Activated T-helper 17 cell treated with anti-CD3 and anti-CD28 coated beads, Interleukin-2, amount 50 U/mL, for 72 hours (primary cell): ENCODE results near the gene SYT12. TPM values are rescaled to one million over a fixed set of nuclear protein-coding genes. Genes with fewer than 3 reads are reported as not detected.

Experiments used
- ATAC-seq: fragments of 150-1000 bp; cut with Tn5 transposase; replicated peaks from 2 replicates; pipeline ENCODE4 v1.10.0; 2021; ENCODE audit warnings: mild to moderate bottlenecking, moderate library complexity
- H3K27ac Mint-ChIP-seq: one replicate; pipeline ENCODE4 v1.8.0; 2022; ENCODE audit warnings: mixed read lengths
- H3K27me3 Mint-ChIP-seq: one replicate; pipeline ENCODE4 v1.8.0; 2022; ENCODE audit warnings: mixed read lengths
- H3K36me3 Mint-ChIP-seq: one replicate; pipeline ENCODE4 v1.8.0; 2022; ENCODE audit warnings: low read depth, mild to moderate bottlenecking, mixed read lengths
- H3K4me1 Mint-ChIP-seq: one replicate; pipeline ENCODE4 v1.8.0; 2022; ENCODE audit warnings: mixed read lengths
- H3K4me3 Mint-ChIP-seq: one replicate; pipeline ENCODE4 v1.8.0; 2022; ENCODE audit warnings: mild to moderate bottlenecking, mixed read lengths
- H3K9me3 Mint-ChIP-seq: one replicate; pipeline ENCODE4 v1.8.0; 2022; ENCODE audit warnings: mixed read lengths
- total RNA-seq, 2 donors: library from RNA; stranded (reverse); gene quantifications; one replicate each; pipeline ENCODE4 v1.2.3, GENCODE V29; 2022

The SYT12 gene, protein sequence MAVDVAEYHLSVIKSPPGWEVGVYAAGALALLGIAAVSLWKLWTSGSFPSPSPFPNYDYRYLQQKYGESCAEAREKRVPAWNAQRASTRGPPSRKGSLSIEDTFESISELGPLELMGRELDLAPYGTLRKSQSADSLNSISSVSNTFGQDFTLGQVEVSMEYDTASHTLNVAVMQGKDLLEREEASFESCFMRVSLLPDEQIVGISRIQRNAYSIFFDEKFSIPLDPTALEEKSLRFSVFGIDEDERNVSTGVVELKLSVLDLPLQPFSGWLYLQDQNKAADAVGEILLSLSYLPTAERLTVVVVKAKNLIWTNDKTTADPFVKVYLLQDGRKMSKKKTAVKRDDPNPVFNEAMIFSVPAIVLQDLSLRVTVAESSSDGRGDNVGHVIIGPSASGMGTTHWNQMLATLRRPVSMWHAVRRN
- under 1 TPM in 1 of 2 donors, not detected in 1; 0.08 TPM for total RNA-seq

DNA sequence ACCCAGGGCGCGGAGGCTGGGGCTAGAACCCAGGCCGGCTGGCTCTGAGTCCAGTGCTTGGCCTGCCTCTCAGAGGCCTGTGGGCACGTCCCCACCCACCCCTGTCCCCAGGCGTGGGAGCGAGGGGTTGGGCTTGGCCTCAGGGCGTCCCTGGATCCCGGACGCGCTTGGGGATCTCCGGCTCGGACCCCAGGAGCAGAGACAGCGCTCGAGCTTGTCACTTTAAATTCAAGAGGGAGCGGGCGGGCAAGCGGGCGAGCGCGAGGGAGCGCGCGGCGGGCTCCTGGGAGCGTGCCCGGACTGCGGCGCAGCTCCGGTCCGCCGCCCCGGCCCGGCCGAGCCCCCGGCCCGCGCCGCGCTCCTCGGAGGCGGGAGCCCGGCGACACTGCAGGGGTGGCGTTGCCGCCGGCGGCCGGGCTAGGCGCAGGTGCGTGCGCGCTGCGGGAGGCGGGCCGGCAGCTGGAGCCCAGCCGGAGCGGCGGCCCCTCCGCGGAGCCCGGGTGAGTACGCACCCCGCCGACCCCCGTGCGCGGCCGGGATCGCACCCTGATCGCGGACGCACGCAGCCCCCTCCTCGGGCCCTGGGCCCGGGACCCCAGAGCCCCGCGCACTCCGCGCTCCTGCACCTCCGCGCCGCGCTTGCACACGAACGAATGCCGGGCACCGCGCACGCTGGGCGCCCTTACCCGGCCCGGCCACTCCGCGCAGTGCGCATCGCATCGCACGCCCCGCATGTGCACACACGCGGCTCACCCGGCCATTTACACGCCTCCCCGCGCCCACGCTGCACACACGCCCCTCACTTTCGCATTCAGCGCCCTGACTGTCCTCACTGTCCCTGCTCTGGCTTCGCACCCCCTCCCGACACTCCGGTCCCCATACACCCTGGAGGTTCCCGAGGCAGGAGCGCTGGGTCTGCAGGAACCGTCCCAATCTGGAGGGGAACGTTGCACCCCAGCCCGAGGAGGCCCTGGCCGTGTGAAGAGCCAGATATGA, at the start of gene SYT12:
Gene SYT12, plus strand, starts transcription at position 174 of the 996 bp plus-strand sequence. CDS start 7,011 bp downstream, outside the sequence.
- Mint-ChIP-seq H3K36me3 (no peaks in the 10 kb centered on the region), H3K27me3 (peaks cover 18% of the 10 kb centered on the region), H3K4me1 (peaks cover 20% of the 10 kb centered on the region), H3K9me3 (peaks cover 3% of the 10 kb centered on the region), H3K4me3 (peak within 1 kb of the TSS; percentile 67), H3K27ac (no peak within 1 kb of the TSS)
- no peak for ATAC-seq

DNA sequence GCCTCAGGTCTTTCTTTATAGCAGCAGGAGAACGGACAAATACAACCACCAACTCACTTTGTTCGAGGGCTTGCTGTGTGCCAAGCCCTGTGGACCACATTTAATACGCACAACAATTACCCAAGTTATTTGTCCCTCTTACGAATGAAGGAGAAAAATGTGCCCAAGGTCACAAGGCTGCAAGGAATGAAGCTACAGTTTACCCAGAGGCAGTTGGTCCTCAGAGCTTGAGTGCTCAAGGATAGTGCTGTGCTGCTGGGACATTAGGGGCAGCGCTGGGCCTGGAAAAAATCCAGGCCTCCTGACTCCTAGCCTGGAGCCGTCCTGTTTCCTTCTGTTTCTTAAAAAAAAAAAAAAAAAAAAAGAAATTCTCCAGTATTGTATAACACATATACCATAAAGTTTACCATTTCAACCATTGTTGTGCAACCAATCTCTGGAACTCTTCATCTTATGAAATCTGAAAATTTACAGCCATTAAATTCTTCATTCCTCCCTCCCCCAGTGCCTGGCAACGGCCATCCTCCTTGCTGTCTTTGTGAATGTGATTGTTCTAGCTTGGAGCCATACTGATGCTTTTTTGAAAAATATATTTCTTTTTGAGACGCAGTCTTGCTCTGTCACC, 48.9 kb upstream of the SYT12 start:
- peaks cover 11% of the 10 kb centered on the region for H3K27me3 Mint-ChIP-seq
- no peaks in the 10 kb centered on the region for H3K36me3 Mint-ChIP-seq
- no peak overlapping the region for H3K27ac Mint-ChIP-seq
- peaks cover 11% of the 10 kb centered on the region for H3K4me1 Mint-ChIP-seq
- no peak overlapping the region for H3K4me3 Mint-ChIP-seq
- ATAC-seq: no peak
- no peaks in the 10 kb centered on the region for H3K9me3 Mint-ChIP-seq

DNA sequence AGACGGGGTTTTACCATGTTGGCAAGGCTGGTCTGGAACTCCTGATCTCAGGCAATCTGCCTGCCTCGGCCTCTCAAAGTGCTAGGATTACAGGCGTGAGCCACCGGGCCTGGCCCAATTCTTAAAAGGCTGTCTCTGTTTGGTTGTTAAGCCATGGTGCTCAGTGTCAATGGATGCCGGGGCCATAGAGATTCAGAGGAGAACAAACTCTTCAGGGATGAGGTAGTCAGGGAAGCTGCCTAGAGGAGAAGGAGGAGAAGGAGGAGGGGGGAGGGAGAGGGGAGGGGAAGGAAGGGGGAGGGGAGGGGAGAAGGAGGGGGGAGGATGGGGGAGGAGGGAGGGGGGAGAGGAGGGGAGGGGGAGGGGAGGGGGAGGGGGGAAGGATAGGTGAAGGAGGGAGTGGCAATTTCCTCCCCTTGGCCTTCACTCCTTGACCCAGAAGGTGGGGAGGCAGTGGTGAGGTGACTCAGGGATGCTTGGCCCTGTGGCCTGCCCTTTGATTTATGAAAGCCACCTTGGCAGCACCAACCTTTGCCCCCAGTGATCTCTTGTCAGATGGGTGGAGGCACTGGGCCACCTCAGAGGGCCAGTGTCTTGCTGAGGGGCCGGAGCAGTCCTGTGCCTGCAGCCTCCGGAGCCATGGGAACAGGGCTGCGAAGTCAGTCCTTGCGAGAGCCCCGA, 48.1 kb upstream of the SYT12 start, which contains the start of gene C11orf86:
Gene C11orf86, plus strand, starts transcription at position 581 of the 681 bp plus-strand sequence. Its CDS starts 59 bp downstream, at position 640.
- H3K27ac Mint-ChIP-seq: peak within 1 kb of the TSS; percentile 63
- peaks cover 11% of the 10 kb centered on the region for H3K4me1 Mint-ChIP-seq
- ATAC-seq: no peak
- peaks cover 11% of the 10 kb centered on the region for H3K27me3 Mint-ChIP-seq
- H3K9me3 Mint-ChIP-seq: no peaks in the 10 kb centered on the region
- H3K36me3 Mint-ChIP-seq: no peaks in the 10 kb centered on the region
- no peak within 1 kb of the TSS for H3K4me3 Mint-ChIP-seq

DNA sequence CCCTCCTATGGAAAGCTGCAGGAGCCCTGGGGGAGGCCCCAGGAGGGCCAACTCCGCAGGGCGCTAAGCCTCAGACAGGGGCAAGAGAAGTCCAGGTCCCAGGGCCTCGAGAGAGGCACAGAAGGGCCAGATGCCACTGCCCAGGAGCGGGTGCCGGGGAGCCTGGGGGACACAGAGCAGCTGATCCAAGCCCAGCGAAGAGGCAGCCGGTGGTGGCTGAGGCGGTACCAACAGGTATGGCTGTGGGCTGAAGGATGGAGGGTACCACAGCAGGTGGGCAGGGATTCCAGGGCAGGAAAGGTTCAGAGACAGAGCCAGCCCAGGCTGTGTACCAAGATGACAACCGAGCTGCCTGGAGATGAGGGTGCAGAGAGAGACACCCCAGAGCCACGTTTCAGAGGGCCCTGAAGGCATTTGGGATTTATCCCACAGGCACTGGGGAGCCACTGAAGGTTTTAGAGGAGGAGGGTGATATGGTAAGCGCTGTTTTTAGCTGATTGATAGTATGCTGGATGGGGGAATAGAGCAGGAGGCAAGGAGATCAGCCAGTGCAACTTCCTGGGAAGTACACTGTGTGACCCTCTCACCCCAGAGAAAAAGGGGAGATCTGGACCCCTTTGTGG, 47.4 kb upstream of the SYT12 start:
- H3K36me3 Mint-ChIP-seq: no peaks in the 10 kb centered on the region
- peaks cover 11% of the 10 kb centered on the region for H3K27me3 Mint-ChIP-seq
- H3K4me3 Mint-ChIP-seq: no peak overlapping the region
- no peak for ATAC-seq
- H3K27ac Mint-ChIP-seq: peak overlapping the region; percentile 63
- no peaks in the 10 kb centered on the region for H3K9me3 Mint-ChIP-seq
- H3K4me1 Mint-ChIP-seq: peaks cover 6% of the 10 kb centered on the region

DNA sequence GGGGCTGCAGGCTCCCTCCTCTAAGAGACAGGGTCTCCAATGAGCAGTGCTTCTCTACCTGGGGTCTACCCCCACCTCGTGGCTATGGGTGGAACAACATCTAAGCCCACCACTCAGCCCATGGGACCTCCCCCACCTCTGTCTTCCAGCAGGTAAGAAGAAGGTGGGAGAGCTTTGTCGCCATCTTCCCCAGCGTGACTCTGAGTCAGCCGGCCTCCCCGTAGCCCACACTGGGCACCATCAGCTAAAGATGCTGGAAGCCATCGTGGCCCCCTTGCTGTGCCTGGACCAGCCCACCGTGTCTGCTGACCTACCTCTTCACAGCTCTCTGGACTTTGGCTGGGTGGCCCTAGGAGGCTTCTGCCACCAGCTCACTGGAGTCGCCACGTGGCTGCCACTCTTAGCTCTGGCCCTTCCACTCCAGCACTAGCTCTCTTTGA, 46.9 kb upstream of the SYT12 start:
- Mint-ChIP-seq H3K36me3 (no peaks in the 10 kb centered on the region), H3K27ac (peak overlapping the region; percentile 63), H3K4me3 (no peak overlapping the region), H3K4me1 (peaks cover under 1% of the 10 kb centered on the region), H3K9me3 (no peaks in the 10 kb centered on the region), H3K27me3 (peaks cover 11% of the 10 kb centered on the region)
- no peak for ATAC-seq

DNA sequence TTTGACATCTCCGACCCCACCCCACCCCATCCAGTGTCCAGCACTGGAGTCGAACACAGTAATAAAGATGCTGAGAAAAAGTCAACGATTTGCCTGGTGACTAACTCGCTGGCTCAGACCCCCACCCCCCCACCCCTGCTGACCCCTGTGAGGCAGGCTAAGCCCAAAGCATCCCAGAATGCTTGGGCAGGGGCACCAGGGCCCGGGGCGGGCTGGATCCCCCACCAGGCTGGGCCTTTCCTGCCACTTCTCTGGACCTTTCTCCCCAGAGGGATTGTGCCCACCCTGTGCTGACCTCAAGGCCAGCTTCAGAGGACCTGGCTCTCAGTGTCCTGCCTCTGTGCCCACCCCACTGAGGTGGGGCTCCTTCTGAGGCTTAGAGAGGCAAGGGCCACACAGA, 46.0 kb upstream of the SYT12 start:
- no peak overlapping the region for H3K4me3 Mint-ChIP-seq
- H3K9me3 Mint-ChIP-seq: no peaks in the 10 kb centered on the region

DNA sequence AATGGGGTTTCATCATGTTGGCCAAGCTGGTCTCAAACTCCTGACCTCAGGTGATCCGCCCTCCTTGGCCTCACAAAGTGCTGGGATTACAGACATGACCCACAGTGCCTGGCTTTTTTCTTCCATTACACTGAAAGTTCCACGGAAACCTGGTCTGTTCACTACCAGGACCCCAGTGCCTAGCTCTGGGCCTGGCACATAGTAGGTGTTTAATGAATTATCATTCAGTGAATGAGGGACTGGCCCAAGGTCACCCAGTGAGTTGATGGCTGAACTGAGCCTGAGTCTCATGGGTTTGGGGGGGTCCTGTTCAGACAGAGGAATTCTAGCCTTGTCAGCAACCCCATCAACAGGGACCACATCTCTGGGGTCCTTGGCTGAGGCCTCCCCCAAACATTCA, 44.7 kb upstream of the SYT12 start:
- Mint-ChIP-seq H3K9me3 (no peaks in the 10 kb centered on the region), H3K36me3 (no peaks in the 10 kb centered on the region), H3K4me1 (no peaks in the 10 kb centered on the region), H3K4me3 (no peak overlapping the region), H3K27me3 (peaks cover 8% of the 10 kb centered on the region), H3K27ac (no peak overlapping the region)
- ATAC-seq: no peak

More for the DNA sequence above, 46.0 kb upstream of the SYT12 start:
- H3K27me3 Mint-ChIP-seq: peaks cover 8% of the 10 kb centered on the region
- H3K36me3 Mint-ChIP-seq: no peaks in the 10 kb centered on the region
- H3K4me1 Mint-ChIP-seq: no peaks in the 10 kb centered on the region
- H3K27ac Mint-ChIP-seq: no peak overlapping the region
- no peak for ATAC-seq

DNA sequence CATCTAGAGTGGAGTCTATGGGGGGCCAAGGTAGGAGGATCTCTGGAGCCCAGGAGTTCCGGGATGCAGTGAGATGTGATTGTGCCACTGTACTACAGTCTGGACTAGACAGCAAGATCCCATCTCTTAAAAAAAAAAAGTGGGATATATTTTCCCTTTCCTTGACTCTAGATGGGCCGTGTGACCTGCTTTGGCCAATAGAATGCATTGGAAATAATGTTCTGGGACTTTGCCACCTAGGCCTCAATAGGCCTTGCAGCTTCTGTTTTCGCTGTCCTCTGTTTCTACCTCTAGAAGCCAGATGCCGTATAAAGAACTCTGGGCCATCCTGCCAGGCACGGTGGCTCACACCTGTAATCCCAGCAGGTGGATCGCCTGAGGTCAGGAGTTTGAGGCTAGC, 44.2 kb upstream of the SYT12 start:
- Mint-ChIP-seq H3K27me3 (peaks cover 8% of the 10 kb centered on the region), H3K4me3 (no peak overlapping the region), H3K27ac (no peak overlapping the region), H3K4me1 (no peaks in the 10 kb centered on the region), H3K36me3 (no peaks in the 10 kb centered on the region), H3K9me3 (no peaks in the 10 kb centered on the region)
- ATAC-seq: no peak

DNA sequence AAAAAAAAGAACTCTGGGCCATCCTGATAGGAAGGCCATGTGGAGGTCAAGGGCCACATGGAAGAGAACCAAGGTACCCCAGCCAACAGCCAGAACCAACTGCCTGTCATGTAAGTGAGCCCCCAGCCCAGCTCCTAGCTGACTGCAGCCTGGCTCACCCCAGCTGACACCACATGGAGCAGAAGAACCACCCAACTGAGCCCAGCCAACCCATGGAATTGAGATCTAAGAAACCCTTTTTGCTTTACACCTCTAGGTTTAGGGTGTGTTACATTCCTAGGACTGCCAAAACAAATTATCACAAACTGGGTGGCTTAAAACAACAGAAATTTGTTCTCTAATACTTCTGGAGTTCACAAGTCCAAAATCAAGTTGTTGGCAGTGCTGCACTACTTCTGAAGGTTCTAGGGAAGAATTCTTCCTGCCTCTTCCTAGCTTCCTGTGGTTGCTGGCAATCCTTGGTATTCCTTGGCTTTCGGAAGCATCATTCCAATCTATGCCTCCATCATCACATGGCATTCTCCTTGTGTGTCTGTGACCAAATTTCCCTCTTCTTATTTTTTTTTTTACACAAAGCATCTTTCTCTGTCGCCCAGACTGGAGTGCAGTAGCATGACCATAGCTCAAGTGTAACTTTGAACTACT, 43.5 kb upstream of the SYT12 start:
- Mint-ChIP-seq H3K27ac (no peak overlapping the region), H3K27me3 (peaks cover 8% of the 10 kb centered on the region), H3K4me1 (no peaks in the 10 kb centered on the region), H3K36me3 (no peaks in the 10 kb centered on the region), H3K9me3 (no peaks in the 10 kb centered on the region), H3K4me3 (no peak overlapping the region)
- ATAC-seq: no peak

DNA sequence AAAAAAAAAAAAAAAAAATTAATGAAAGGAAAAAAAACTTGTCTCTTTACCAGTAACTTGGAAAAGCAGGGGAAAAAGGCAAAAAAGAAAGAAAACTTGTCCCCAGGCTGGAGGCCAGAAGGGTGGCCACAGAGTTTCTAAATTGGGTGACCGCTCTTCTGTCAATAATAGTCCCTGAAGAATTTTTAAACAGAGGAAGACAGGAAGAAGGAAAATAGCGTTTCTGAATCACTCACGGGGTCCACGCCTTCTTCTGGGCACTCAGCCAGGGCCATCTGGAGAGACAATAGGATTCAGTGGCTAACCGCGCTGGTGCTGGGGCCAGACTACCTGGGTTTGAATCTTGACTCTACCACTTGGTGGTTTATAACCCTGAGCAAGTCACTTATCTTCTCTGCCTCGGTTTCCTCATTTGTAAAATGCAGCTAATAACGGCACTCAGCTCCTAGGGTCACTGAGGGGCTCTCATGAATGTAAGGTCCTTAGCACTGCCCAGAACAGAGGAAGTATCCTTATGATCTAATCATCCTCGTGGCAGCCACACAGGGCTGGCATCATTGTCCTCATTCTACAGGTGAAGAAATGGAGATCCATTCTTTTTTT, 40.9 kb upstream of the SYT12 start:
- Mint-ChIP-seq H3K36me3 (no peaks in the 10 kb centered on the region), H3K4me3 (no peak overlapping the region), H3K4me1 (no peaks in the 10 kb centered on the region), H3K27me3 (no peaks in the 10 kb centered on the region), H3K27ac (no peak overlapping the region), H3K9me3 (no peaks in the 10 kb centered on the region)
- ATAC-seq: peak; percentile 38

DNA sequence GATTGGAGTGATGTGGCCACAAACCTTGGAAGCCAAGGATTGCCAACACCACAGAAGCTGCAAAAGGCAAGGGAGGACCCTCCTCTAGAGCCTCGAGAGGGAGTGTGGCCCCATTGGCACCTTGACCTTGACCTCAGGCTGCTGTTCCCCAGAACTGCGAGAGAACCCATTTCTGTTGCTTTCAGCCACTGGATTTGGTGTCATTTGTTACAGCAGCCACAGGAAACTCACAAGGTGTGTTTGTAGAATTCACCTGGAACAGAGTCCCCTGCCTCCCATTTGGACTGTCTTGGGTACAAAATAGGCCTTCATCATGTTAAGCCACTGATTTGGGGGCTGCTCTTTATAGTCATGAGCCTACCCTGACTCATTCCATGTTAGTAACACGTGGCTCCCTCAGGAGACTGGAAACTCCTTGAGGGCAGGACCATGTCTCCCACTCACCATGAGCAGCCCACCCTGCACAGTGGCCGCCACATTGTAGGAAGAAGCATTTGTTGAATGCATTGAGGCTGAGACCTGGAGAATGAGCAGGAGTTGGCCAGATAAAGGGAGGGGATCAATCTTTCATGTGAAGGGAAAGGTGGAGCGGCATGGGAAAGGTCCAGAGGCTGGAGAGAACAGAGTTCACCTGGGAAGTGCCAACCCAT, 39.5 kb upstream of the SYT12 start:
- no peak overlapping the region for H3K4me3 Mint-ChIP-seq
- no peak for ATAC-seq
- peaks cover 2% of the 10 kb centered on the region for H3K27me3 Mint-ChIP-seq
- no peaks in the 10 kb centered on the region for H3K36me3 Mint-ChIP-seq
- H3K27ac Mint-ChIP-seq: no peak overlapping the region
- H3K9me3 Mint-ChIP-seq: no peaks in the 10 kb centered on the region
- H3K4me1 Mint-ChIP-seq: no peaks in the 10 kb centered on the region

DNA sequence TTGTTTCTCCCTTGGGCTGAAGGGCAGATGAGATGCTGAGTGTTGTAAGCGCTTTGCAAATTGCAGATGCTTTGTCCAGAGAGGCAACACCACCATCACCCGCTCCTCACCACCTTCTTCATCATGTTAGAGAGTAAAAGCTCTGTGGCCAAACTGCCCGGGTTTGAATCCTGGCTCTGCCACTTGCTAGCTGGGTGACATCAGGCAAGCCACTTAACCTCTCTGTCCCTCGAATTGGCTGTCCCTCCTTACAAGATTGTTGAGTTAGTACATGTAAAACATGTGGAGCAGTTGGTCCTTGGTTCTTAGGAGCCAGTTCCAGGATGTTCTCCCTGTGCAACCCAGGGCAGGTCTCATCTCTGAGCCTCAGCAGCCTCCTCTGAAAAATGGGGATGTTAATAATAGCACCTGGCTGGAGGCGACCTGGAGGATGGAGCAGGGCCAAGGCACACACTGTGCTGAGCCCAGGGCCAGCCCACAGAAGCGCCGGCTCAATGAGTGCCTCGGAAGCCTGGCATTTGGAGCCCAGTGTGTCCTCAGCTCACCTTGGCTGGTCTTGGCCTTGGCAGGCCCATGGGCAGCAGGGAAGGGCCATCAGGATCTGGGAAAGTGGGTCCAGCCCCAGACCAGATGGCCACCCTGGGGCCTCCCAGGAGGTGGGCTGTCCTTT, 37.3 kb upstream of the SYT12 start:
- peaks cover 7% of the 10 kb centered on the region for H3K27me3 Mint-ChIP-seq
- no peak overlapping the region for H3K27ac Mint-ChIP-seq
- no peak for ATAC-seq
- H3K36me3 Mint-ChIP-seq: no peaks in the 10 kb centered on the region
- H3K4me1 Mint-ChIP-seq: no peaks in the 10 kb centered on the region
- H3K9me3 Mint-ChIP-seq: no peaks in the 10 kb centered on the region
- H3K4me3 Mint-ChIP-seq: no peak overlapping the region
